WTC11 (cell line): ENCODE results near the gene VIPR2. TPM values are rescaled to one million over a fixed set of nuclear protein-coding genes. Genes with fewer than 3 reads are reported as not detected.

Source experiments
- ATAC-seq: fragments of 200-7000 bp; cut with Tn5 transposase; 2 replicates; pipeline ENCODE4 v1.10.0; 2021; ENCODE audit warnings: mild to moderate bottlenecking, moderate library complexity
- CTCF ChIA-PET: fragments of 300-600 bp; sonication (Branson Sonifier 250); formaldehyde crosslinking; loops from one replicate; lab custom pipeline; 2021; ENCODE audit warnings: antibody characterized with exemption; lab: Charles Lee
- POLR2A ChIA-PET: fragments of 350-600 bp; sonication (Branson Sonifier 250); formaldehyde crosslinking; loops from one replicate; lab custom pipeline; 2021; ENCODE audit warnings: antibody characterized with exemption; lab: Charles Lee
- DNase-seq: peaks from one replicate; pipeline ENCODE4 v3.0.0; 2021; ENCODE audit warnings: low spot score
- H3K27ac Mint-ChIP-seq: 2 replicates; pipeline ENCODE4 v1.8.0; 2021; ENCODE audit warnings: mixed read lengths
- H3K27me3 Mint-ChIP-seq: 2 replicates; pipeline ENCODE4 v1.8.0; 2021; ENCODE audit warnings: low read depth, mild to moderate bottlenecking, moderate library complexity, mixed read lengths
- H3K36me3 Mint-ChIP-seq: 2 replicates; pipeline ENCODE4 v1.8.0; 2021; ENCODE audit warnings: mixed read lengths
- H3K4me1 Mint-ChIP-seq: 2 replicates; pipeline ENCODE4 v1.8.0; 2022; ENCODE audit warnings: mixed read lengths
- H3K4me3 Mint-ChIP-seq: 2 replicates; pipeline ENCODE4 v1.8.0; 2021; ENCODE audit warnings: mild to moderate bottlenecking, moderate library complexity, mixed read lengths
- H3K9me3 Mint-ChIP-seq: 2 replicates; pipeline ENCODE4 v1.8.0; 2021; ENCODE audit warnings: mixed read lengths
- AR ChIP-seq: fragments of 250-450 bp; sonication (Bioruptor Pico); IDR thresholded peaks from 2 replicates; pipeline ENCODE4 v1.9.0; 2021; ENCODE audit warnings: mild to moderate bottlenecking
- FOXJ3 ChIP-seq: sonication (generic); formaldehyde crosslinking; IDR thresholded peaks from 2 replicates; pipeline ENCODE4 v1.9.0; 2021; ENCODE audit warnings: missing genetic modification reagents, mild to moderate bottlenecking, borderline replicate concordance
- IRF2 ChIP-seq: sonication (generic); formaldehyde crosslinking; IDR thresholded peaks from 2 replicates; pipeline ENCODE4 v1.8.0; 2022; ENCODE audit warnings: low read depth, missing genetic modification reagents, borderline replicate concordance
- KAT7 ChIP-seq: sonication (generic); formaldehyde crosslinking; IDR thresholded peaks from 2 replicates; pipeline ENCODE4 v1.8.1; 2023; ENCODE audit warnings: missing genetic modification reagents, mild to moderate bottlenecking, borderline replicate concordance
- NFATC4 ChIP-seq: fragments of 250-450 bp; sonication (Bioruptor Pico); IDR thresholded peaks from 2 replicates; pipeline ENCODE4 v1.9.0; 2021; ENCODE audit warnings: mild to moderate bottlenecking
- RELA ChIP-seq: sonication (generic); formaldehyde crosslinking; IDR thresholded peaks from 2 replicates; pipeline ENCODE4 v1.8.1; 2022; ENCODE audit warnings: missing genetic modification reagents, mild to moderate bottlenecking, borderline replicate concordance
- RORB ChIP-seq: fragments of 250-450 bp; sonication (Bioruptor Pico); IDR thresholded peaks from 2 replicates; pipeline ENCODE4 v1.9.0; 2021; ENCODE audit warnings: mild to moderate bottlenecking
- USF1 ChIP-seq: sonication (generic); formaldehyde crosslinking; IDR thresholded peaks from 2 replicates; pipeline ENCODE4 v1.8.0; 2022; ENCODE audit warnings: mild to moderate bottlenecking, missing genetic modification reagents
- USF2 ChIP-seq: sonication (generic); formaldehyde crosslinking; IDR thresholded peaks from 2 replicates; pipeline ENCODE4 v1.8.1; 2023; ENCODE audit warnings: mild to moderate bottlenecking, missing genetic modification reagents, moderate library complexity
- total RNA-seq: library from RNA; stranded (reverse); gene quantifications from 3 replicates; pipeline ENCODE4 v1.2.3, GENCODE V29; 2021
- TF ChIP-seq, protein P1 (sequence below): fragments of 250-450 bp; sonication (Bioruptor Pico); IDR thresholded peaks from 2 replicates; pipeline ENCODE4 v1.9.0; 2021; ENCODE audit warnings: mild to moderate bottlenecking, borderline replicate concordance
- TF ChIP-seq, protein P2 (sequence below): sonication (generic); formaldehyde crosslinking; IDR thresholded peaks from 2 replicates; pipeline ENCODE4 v1.8.0; 2022; ENCODE audit warnings: mild to moderate bottlenecking, missing genetic modification reagents

Gene VIPR2
- total RNA-seq, 1 experiment from 2014 or later = 7.5 TPM

DNA sequence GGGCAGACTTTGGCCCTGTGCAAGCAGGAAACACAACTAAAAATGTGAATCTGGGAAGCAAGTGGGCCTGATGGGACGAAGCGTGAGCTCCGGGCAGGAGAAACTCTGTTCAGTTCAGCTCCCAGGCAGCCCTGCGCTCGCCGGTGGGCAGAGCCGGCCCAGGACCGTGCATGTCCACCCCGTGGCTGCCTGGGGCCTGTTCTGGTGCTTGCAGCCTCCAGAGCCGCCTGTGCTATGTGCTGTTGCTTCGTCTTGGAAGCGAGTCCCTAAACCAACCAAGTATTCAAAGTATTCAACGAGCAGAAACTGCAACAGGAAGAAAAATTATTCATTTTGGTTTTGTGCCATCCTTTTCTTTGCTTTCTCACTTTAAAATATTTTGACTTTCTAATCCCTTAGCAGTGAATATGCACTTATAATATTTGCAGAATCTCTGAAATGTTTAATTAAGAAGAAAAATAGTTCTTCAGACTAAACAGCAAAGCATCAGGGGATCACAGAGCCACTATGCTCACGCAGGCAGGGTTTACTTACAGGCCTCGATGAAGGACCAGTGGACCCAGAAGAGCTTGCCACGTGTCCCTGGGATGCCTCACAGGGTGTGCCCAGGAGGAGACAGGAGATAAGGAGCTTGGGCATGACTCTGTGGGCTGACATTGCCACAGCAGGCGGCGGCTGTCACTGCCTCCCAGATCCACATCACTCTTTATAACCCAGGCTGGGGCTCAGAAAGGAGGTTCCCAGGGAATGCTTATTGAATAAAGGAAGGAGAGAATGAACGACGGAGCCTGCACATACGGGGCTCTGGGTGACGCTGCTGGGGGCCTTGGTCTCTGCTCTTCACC, 45.6 kb downstream of the VIPR2 start (continued):
- no peak for TF ChIP-seq IRF2 (CRISPR knock-in tag)
- TF ChIP-seq AR = no peak

DNA sequence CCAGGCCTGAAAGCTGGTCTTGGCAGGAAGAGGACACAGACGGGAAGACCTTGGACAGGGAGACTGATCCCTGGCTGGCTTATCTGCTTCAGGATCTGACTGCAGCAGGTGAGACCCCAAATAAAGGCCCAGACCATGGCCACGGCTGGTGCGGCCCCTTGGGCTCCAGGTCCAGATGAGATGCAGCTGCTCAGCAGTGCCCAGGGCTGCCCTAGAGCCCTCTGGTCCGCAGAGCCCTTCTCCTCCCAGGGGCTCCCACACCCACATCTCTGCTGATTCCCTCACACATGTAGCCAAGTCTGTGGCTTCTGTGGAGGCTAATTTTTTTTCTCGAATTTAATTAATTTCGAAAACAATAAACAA, 46.3 kb downstream of the VIPR2 start:
- Mint-ChIP-seq H3K27me3 (no peaks in the 10 kb centered on the region; the same call in 1 of the 2 replicates), H3K4me1 (no peaks in the 10 kb centered on the region), H3K9me3 (peaks cover 15% of the 10 kb centered on the region), H3K4me3 (no peak overlapping the region), H3K36me3 (peaks cover 28% of the 10 kb centered on the region), H3K27ac (no peak overlapping the region)
- TF ChIP-seq NFATC4 (CRISPR knock-in tag) = no peak
- no peak for TF ChIP-seq FOXJ3
- no peak for TF ChIP-seq RORB (CRISPR knock-in tag)
- TF ChIP-seq, protein P1, sequence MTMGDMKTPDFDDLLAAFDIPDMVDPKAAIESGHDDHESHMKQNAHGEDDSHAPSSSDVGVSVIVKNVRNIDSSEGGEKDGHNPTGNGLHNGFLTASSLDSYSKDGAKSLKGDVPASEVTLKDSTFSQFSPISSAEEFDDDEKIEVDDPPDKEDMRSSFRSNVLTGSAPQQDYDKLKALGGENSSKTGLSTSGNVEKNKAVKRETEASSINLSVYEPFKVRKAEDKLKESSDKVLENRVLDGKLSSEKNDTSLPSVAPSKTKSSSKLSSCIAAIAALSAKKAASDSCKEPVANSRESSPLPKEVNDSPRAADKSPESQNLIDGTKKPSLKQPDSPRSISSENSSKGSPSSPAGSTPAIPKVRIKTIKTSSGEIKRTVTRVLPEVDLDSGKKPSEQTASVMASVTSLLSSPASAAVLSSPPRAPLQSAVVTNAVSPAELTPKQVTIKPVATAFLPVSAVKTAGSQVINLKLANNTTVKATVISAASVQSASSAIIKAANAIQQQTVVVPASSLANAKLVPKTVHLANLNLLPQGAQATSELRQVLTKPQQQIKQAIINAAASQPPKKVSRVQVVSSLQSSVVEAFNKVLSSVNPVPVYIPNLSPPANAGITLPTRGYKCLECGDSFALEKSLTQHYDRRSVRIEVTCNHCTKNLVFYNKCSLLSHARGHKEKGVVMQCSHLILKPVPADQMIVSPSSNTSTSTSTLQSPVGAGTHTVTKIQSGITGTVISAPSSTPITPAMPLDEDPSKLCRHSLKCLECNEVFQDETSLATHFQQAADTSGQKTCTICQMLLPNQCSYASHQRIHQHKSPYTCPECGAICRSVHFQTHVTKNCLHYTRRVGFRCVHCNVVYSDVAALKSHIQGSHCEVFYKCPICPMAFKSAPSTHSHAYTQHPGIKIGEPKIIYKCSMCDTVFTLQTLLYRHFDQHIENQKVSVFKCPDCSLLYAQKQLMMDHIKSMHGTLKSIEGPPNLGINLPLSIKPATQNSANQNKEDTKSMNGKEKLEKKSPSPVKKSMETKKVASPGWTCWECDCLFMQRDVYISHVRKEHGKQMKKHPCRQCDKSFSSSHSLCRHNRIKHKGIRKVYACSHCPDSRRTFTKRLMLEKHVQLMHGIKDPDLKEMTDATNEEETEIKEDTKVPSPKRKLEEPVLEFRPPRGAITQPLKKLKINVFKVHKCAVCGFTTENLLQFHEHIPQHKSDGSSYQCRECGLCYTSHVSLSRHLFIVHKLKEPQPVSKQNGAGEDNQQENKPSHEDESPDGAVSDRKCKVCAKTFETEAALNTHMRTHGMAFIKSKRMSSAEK (CRISPR knock-in tag) = no peak
- TF ChIP-seq KAT7 (CRISPR knock-in tag) = no peak
- TF ChIP-seq USF2 (CRISPR knock-in tag) = no peak
- no peak for TF ChIP-seq RELA (CRISPR knock-in tag)
- TF ChIP-seq USF1 = no peak
- TF ChIP-seq, protein P2, sequence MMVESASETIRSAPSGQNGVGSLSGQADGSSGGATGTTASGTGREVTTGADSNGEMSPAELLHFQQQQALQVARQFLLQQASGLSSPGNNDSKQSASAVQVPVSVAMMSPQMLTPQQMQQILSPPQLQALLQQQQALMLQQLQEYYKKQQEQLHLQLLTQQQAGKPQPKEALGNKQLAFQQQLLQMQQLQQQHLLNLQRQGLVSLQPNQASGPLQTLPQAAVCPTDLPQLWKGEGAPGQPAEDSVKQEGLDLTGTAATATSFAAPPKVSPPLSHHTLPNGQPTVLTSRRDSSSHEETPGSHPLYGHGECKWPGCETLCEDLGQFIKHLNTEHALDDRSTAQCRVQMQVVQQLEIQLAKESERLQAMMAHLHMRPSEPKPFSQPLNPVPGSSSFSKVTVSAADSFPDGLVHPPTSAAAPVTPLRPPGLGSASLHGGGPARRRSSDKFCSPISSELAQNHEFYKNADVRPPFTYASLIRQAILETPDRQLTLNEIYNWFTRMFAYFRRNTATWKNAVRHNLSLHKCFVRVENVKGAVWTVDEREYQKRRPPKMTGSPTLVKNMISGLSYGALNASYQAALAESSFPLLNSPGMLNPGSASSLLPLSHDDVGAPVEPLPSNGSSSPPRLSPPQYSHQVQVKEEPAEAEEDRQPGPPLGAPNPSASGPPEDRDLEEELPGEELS (CRISPR knock-in tag) = no peak
- ChIA-PET POLR2A (no interaction called here), CTCF (no interaction called here)
- DNase-seq = no peak
- ATAC-seq = no peak
